GM21723 (cell line): ENCODE results near the gene TCAIM.

Experiments
- ATAC-seq: cut with Tn5 transposase; IDR thresholded peaks from one replicate; pipeline ENCODE4 v1.9.1; 2021; ENCODE audit warnings: mild to moderate bottlenecking, moderate library complexity; ENCODE audit not compliant: unreplicated experiment

TCAIM gene

DNA sequence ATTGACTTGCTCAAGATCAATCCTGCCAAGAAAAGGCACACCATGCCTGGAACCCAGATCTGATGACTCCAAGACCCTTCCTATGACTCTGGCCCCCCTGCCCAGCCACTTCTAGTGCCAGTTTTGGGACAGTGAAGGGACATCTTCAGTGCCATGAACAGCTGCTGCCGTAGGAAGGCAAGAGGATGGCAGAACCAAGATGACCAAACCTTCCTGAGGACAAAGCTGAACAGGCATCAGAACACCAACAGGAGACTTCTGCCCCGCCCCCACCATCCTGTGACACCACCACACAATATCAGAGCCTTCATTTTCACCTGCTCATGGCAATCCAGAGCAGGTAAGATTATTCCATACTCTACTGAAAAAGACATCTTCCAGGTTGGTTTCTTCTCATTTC, 105.9 kb downstream of the TCAIM start:
- ATAC-seq, result no peak

DNA sequence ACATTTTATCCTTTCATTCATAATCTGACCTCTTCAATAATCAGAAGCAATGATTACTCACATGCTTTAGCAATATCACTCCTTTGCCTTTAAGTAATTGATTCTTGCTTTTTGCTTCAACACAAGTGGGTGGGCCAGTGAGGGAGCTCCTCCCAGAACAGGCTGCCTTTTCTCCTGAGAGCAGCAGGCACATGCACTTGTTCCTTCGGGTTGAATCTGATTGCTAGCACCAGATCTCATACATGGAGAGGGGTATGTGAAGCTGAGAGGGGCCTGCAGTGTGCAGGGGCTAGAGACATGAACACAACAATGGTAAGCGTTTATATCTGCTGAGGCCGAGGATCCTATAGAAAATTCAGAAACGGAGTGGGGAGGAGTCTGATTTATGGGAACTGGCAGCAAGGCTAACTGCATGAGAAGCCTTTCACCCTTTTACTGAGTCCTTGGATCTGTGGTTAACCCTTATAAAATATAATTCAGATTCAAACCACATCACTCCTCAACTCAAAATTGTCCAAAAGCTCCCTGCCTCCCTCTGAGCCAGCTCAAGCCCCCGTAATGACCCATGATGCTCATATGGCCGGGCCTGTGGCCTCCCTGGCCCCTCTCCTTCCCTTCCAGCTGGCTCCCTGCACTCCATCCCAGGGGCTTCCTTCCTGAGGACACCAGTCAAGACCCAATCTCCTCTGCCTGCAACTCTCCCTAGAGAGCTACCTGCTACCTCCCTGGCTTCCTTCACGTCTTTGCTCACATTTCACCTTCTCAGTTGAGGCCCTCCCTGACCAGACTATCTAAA, 106.5 kb downstream of the TCAIM start:
- ATAC-seq, result no peak

DNA sequence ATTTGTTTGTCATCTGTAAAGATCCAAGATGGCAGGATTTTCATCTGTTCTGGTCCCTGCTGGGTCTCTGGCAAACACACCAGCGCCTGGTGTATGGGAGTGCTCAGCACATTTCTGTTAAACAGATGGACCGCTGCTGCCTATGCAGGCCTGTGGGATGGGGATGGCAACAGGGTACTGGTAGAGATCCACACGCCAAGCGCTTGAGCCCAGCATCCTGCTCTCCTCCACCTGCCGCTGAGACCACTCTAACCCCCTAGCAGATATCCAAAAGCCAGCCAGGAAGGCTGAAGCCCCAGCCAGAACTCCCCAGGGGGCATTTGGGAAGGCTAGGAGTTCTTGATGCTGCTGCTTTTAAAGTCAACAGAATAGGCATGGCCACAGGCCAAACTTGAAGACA, 107.2 kb downstream of the TCAIM start:
- ATAC-seq, result no peak

DNA sequence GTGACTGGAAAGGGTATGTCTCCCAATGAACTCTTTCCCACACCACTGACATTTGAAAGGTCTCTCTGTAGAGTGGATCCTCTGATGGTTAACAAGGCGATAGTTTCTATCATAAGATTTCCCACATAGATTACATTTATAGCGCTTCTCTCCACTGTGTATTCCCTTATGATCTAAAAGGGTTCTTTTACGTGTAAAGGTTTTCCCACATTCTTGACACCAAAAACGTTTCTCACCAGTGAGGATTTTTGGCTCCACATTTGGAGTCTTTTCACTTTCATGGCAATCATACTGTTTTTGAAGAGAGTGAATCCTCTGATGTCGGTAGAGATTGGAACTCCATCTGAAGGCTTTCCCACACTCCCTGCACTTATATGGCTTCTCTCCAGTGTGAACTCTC, 108.4 kb downstream of the TCAIM start:
- no peak for ATAC-seq

DNA sequence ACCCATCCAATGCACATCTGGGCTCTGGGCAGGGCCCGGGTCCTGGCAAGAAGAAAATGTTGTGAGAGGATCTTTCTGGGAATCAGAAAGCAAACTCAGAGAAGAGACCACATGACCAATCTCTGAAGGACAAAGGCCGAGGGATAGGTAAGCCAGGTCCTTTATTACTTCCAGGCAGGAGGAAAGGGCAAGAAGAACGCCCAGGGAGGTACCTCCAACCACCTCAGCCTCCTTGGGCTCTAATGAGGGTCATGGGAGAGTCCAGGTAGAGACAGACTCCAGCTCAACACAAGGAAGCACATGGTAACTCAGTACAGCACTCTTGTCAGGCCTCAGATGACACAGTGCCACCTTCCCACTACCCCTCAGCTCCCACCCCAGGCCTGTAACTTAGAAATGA, 112.9 kb downstream of the TCAIM start:
- no peak for ATAC-seq

DNA sequence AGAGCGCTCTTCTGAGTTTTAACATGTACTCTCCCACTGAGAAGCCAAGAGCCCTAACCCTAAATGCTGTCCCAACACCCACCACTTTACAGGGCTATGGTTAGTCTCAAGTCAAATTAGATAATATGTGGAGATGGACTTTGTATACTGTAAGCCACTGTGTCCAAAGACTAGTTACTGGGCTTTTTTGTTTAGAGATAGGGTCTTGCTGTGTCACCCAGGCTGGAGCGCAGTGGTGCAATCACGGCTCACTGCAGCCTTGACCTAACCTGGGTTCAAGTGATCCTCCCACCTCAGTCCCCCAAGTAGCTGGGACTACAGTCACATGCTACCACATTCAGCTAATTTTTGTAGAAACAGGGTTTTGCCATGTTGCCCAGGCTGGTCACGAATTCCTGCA, 115.7 kb downstream of the TCAIM start:
- no peak for ATAC-seq

DNA sequence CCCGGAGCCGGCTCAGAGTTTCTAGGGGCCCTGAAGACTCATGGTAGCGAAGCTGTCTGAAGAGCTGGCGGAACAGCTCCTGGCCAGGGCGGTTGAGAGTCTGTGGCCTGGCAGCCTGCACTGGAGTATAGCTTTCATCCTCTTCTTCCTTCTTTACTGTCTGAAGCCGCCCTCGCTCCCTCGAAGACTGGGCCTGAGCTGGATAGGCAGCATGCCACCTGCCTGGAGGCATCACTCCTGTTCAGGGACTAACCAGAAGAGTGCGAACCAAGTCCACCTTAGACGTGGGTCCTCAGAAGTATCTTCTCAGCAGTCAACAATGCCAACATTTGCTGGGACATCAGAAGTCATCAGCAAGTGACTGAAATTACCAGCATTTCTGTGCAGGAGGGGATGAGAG, 116.8 kb downstream of the TCAIM start:
- ATAC-seq, result no peak
